ENCODE measurements around the gene SLC37A2.
A peak's percentile ranks its signal among the peaks of the same experiment; 100 is the strongest.
"Not testable (repeated sequence)": the region's sequence is repeated elsewhere in the genome, so short reads cannot be mapped to it uniquely, and the experiment has no call there.

The SLC37A2 gene

GRCh38 chr11:125085301-125086081, 22.4 kb downstream of the SLC37A2 start:
- DNase-seq = no peak

- no peak for DNase-seq
Measured at GRCh38 chr11:125086633-125087296, 23.7 kb downstream of the SLC37A2 start.

- no peak for DNase-seq
Measured at GRCh38 chr11:125088123-125088522, 25.0 kb downstream of the SLC37A2 start.

- DNase-seq = no peak
Measured at GRCh38 chr11:125088576-125089455, 25.7 kb downstream of the SLC37A2 start.

GRCh38 chr11:125089481-125089880, 26.4 kb downstream of the SLC37A2 start:
- DNase-seq = not testable (repeated sequence)

GRCh38 chr11:125090151-125090550, 27.0 kb downstream of the SLC37A2 start:
- not testable (repeated sequence) for DNase-seq

- no peak for DNase-seq
Measured at GRCh38 chr11:125090816-125091215, 27.7 kb downstream of the SLC37A2 start.

- no peak for DNase-seq
Measured at GRCh38 chr11:125091247-125091876, 28.3 kb downstream of the SLC37A2 start.

GRCh38 chr11:125091877-125092664, 29.0 kb downstream of the SLC37A2 start:
- no peak for DNase-seq

GRCh38 chr11:125092669-125093068, 29.6 kb downstream of the SLC37A2 start:
- no peak for DNase-seq

- DNase-seq = no peak
Measured at GRCh38 chr11:125093502-125093901, 30.4 kb downstream of the SLC37A2 start.

- DNase-seq = no peak
Measured at GRCh38 chr11:125094731-125095130, 31.6 kb downstream of the SLC37A2 start.

- DNase-seq = no peak
Measured at GRCh38 chr11:125100136-125100535, 37.0 kb downstream of the SLC37A2 start.

- DNase-seq = no peak
Measured at GRCh38 chr11:125101596-125101995, 38.5 kb downstream of the SLC37A2 start.

- no peak for DNase-seq
Measured at GRCh38 chr11:125102025-125102424, 38.9 kb downstream of the SLC37A2 start.

- DNase-seq = no peak
Measured at GRCh38 chr11:125102510-125102909, 39.4 kb downstream of the SLC37A2 start.

GRCh38 chr11:125105926-125106325, 42.8 kb downstream of the SLC37A2 start:
- DNase-seq = no peak

- no peak for DNase-seq
Measured at GRCh38 chr11:125108469-125108868, 45.4 kb downstream of the SLC37A2 start.

GRCh38 chr11:125110506-125110905, 47.4 kb downstream of the SLC37A2 start:
- DNase-seq = no peak

GRCh38 chr11:125111001-125111342, 47.9 kb downstream of the SLC37A2 start:
- no peak for DNase-seq

- DNase-seq = peak; percentile 81
Measured at GRCh38 chr11:125111343-125112207, 48.5 kb downstream of the SLC37A2 start, which contains the start of gene TMEM218. TMEM218 (minus strand) TSS chr11:125111626; CDS start chr11:125102241, 9,385 bp downstream.

Data from NCI-H2029 (cell line).